A549 (cell line): ENCODE results near the gene SPECC1L. TPM values are rescaled to one million over a fixed set of nuclear protein-coding genes. Genes with fewer than 3 reads are reported as not detected.

ENCODE experiments used
- ATAC-seq, 2 experiments: fragments of 200-7000 bp in 1 of 2; fragments of >200 bp in 1 of 2; cut with Nextera tagmentation in 1 of 2; cut with Tn5 transposase in 1 of 2; 3 replicates each; pipeline versions ENCODE4 v1.8.0 to v1.9.1; 2018 to 2020; ENCODE audit warnings: mild to moderate bottlenecking in 1 of 2, moderate library complexity in 1 of 2
- CTCF ChIA-PET: fragments of 300-600 bp; sonication (Branson Sonifier 250); formaldehyde crosslinking; extraction: SDS; loops from one replicate; lab custom pipeline; 2021; ENCODE audit warnings: antibody characterized with exemption, inconsistent platforms; lab: Yijun Ruan, JAX
- POLR2A ChIA-PET: fragments of 350-600 bp; formaldehyde crosslinking; extraction: SDS; loops from one replicate; lab custom pipeline; 2021; ENCODE audit warnings: antibody characterized with exemption, inconsistent platforms; lab: Yijun Ruan, JAX
- DNase-seq, 2 experiments: peaks; one replicate each; pipeline versions ENCODE4 v3.0.0 to v3.0.0-alpha.2; 2011 to 2016; ENCODE audit warnings: low read depth in 1 of 2, low spot score in 1 of 2
- FAIRE-seq: peaks from 2 replicates; lab custom pipeline; 2011; peaks lifted over from hg19 to GRCh38; lab: Jason Lieb, UNC
- H3K27ac ChIP-seq, 2 experiments: fragments of >200 bp; sonication (Bioruptor Twin); formaldehyde crosslinking; 3 replicates each; pipeline ENCODE4 v1.5.1; 2016 to 2017
- H3K4me1 ChIP-seq: fragments of >200 bp; sonication (Bioruptor Twin); formaldehyde crosslinking; 3 replicates; pipeline ENCODE4 v1.6.1; 2016
- H3K4me2 ChIP-seq: fragments of >200 bp; sonication (Bioruptor Twin); formaldehyde crosslinking; 3 replicates; pipeline ENCODE4 v1.6.1; 2016
- H3K4me3 ChIP-seq: fragments of >200 bp; sonication (Bioruptor Twin); formaldehyde crosslinking; 3 replicates; pipeline ENCODE4 v1.5.1; 2016
- H3K9me3 ChIP-seq: fragments of >200 bp; sonication (Bioruptor Twin); formaldehyde crosslinking; 3 replicates; pipeline ENCODE4 v1.6.1; 2016
- BCL3 ChIP-seq: fragments of >200 bp; sonication (Bioruptor Twin); formaldehyde crosslinking; IDR thresholded peaks from 3 replicates; pipeline ENCODE4 v1.6.1; 2016
- CTCF ChIP-seq: fragments of >200 bp; sonication (Bioruptor Twin); formaldehyde crosslinking; IDR thresholded peaks from 3 replicates; pipeline ENCODE4 v1.5.1; 2016
- KDM5A ChIP-seq: fragments of 200-600 bp; sonication (generic); IDR thresholded peaks from 2 replicates; pipeline ENCODE4 v1.6.1; 2016; ENCODE audit warnings: antibody characterized with exemption, mild to moderate bottlenecking
- MYC ChIP-seq: IDR thresholded peaks from 2 replicates; pipeline ENCODE4 v1.6.1; 2012; ENCODE audit warnings: mild to moderate bottlenecking, inconsistent platforms, low read length, improper control_type of control experiment, borderline replicate concordance
- NFE2L2 ChIP-seq: fragments of 150-350 bp; conservative IDR thresholded peaks from 2 replicates; pipeline ENCODE4 v1.6.1; 2014; ENCODE audit warnings: low read length
- NPAS2 ChIP-seq: fragments of 250-450 bp; sonication (Bioruptor Pico); IDR thresholded peaks from 2 replicates; pipeline ENCODE4 v1.8.0; 2022; ENCODE audit warnings: mild to moderate bottlenecking, moderate library complexity, borderline replicate concordance
- PBX3 ChIP-seq: IDR thresholded peaks from 2 replicates; pipeline ENCODE4 v1.6.1; 2012
- RNF2 ChIP-seq: fragments of 200-600 bp; sonication (generic); IDR thresholded peaks from 2 replicates; pipeline ENCODE4 v1.6.1; 2016; ENCODE audit warnings: low read depth, mild to moderate bottlenecking, antibody characterized with exemption, moderate library complexity, borderline replicate concordance
- TP53 ChIP-seq: fragments of 250-450 bp; sonication (Bioruptor Pico); IDR thresholded peaks from 2 replicates; pipeline ENCODE4 v1.5.0; 2021; ENCODE audit warnings: mild to moderate bottlenecking, moderate library complexity
- ZC3H11A ChIP-seq: fragments of 450-650 bp; IDR thresholded peaks from 2 replicates; pipeline ENCODE4 v1.6.1; 2014; ENCODE audit warnings: antibody characterized with exemption, mild to moderate bottlenecking
- WGBS: methylation state at CpG from one replicate; pipeline ENCODE4 v1.1.6; 2017; ENCODE audit errors: missing lambda C conversion rate; 5-methylcytosine and 5-hydroxymethylcytosine counted together
- polyA plus RNA-seq, 4 experiments: library from polyadenylated mRNA; depleted of rRNA in 3 of 4; stranded (reverse); fragments of >200 nt; fragmentation: RNase III in 1 of 4; extraction: RNeasy Plus Mini Kit Qiagen cat#74134 plus additional on column Dnase treatment in 1 of 4; gene quantifications; 2 replicates in 3 of 4; 3 replicates in 1 of 4; pipeline ENCODE4 v1.2.3, GENCODE V29; 2011 to 2017

Gene SPECC1L
- polyA plus RNA-seq, 2 of the 4 experiments (the other 2 are of a cell fraction): 14.8 to 25.2 TPM

- no peak overlapping the region for H3K27ac ChIP-seq
- FAIRE-seq: no peak
Measured at GRCh38 chr22:24451162-24451561, 180.5 kb downstream of the SPECC1L start.

GRCh38 chr22:24453853-24454252, 183.2 kb downstream of the SPECC1L start:
- ChIA-PET POLR2A (no interaction called here), CTCF (no interaction called here)
- ATAC-seq (no peak), FAIRE-seq (no peak), DNase-seq (no peak)
- Histone ChIP-seq H3K4me2 (no peak overlapping the region), H3K27ac (no peak overlapping the region), H3K4me1 (no peaks in the 10 kb centered on the region), H3K9me3 (no peaks in the 10 kb centered on the region; the same call in 2 of the 3 replicates), H3K4me3 (no peak overlapping the region)
- 19% methylated on average over 1 of the region's 1 CpG for WGBS
- no peak for TF ChIP-seq TP53 (CRISPR knock-in tag)
- TF ChIP-seq NFE2L2: peak; percentile 41; the same call in 1 of the 2 replicates

More at GRCh38 chr22:24451162-24451561, 180.5 kb downstream of the SPECC1L start:
- ChIA-PET CTCF (no interaction called here), POLR2A (no interaction called here)
- Histone ChIP-seq H3K4me2 (no peak overlapping the region), H3K4me1 (no peaks in the 10 kb centered on the region), H3K9me3 (no peaks in the 10 kb centered on the region; the same call in 2 of the 3 replicates)
- DNase-seq: no peak
- no peak for TF ChIP-seq KDM5A
- TF ChIP-seq, all 56 proteins: peak for 0
- ATAC-seq: no peak
- no peak overlapping the region for H3K4me3 ChIP-seq

- TF ChIP-seq TP53 (CRISPR knock-in tag) (no peak), NPAS2 (CRISPR knock-in tag) (no peak), RNF2 (no peak), PBX3 (no peak)
- Histone ChIP-seq H3K4me2 (no peak overlapping the region), H3K4me1 (no peaks in the 10 kb centered on the region), H3K4me3 (no peak overlapping the region), H3K27ac (no peak overlapping the region), H3K9me3 (no peaks in the 10 kb centered on the region; the same call in 2 of the 3 replicates)
- POLR2A ChIA-PET: no interaction called here
- ATAC-seq (no peak; a peak in 1 of 6 replicates), DNase-seq (no peak), FAIRE-seq (no peak)
- CTCF ChIA-PET: interaction anchor here (0.8 to 2.0 kb wide), 2 partner anchors 11 to 47 kb away, joined by 3 to 7 read pairs; no protein-coding TSS in a partner anchor
- WGBS: 75% methylated on average over 3 of the region's 4 CpGs
Measured at GRCh38 chr22:24455039-24455438, 184.4 kb downstream of the SPECC1L start.

GRCh38 chr22:24455751-24456426, 185.3 kb downstream of the SPECC1L start:
- ATAC-seq (no peak), DNase-seq (no peak), FAIRE-seq (no peak)
- H3K4me2 ChIP-seq: no peak overlapping the region
- WGBS: 61% methylated on average over 9 of the region's 9 CpGs
- H3K4me3 ChIP-seq: no peak overlapping the region
- H3K27ac ChIP-seq: no peak overlapping the region
- no peaks in the 10 kb centered on the region; the same call in 2 of the 3 replicates for H3K9me3 ChIP-seq
- ChIA-PET CTCF (interaction anchor here (0.8 to 2.0 kb wide), 2 partner anchors 10 to 46 kb away, joined by 3 to 7 read pairs; no protein-coding TSS in a partner anchor), POLR2A (no interaction called here)
- no peaks in the 10 kb centered on the region for H3K4me1 ChIP-seq
- TF ChIP-seq MYC: no peak

GRCh38 chr22:24457894-24458420, 187.3 kb downstream of the SPECC1L start:
- no peak for ATAC-seq
- POLR2A ChIA-PET: no interaction called here
- H3K4me1 ChIP-seq: no peaks in the 10 kb centered on the region
- H3K9me3 ChIP-seq: no peaks in the 10 kb centered on the region
- 78% methylated on average over 3 of the region's 3 CpGs for WGBS
- no peak overlapping the region for H3K4me3 ChIP-seq
- H3K27ac ChIP-seq: no peak overlapping the region
- FAIRE-seq: no peak
- no peak overlapping the region for H3K4me2 ChIP-seq
- DNase-seq: no peak
- no peak for TF ChIP-seq CTCF
- no peak for TF ChIP-seq BCL3
- TF ChIP-seq ZC3H11A: no peak
- TF ChIP-seq, all 56 proteins: peak for 0
- CTCF ChIA-PET: no interaction called here
